Ovary (tissue), 9 donors: ENCODE results near the gene MARK2. TPM values are rescaled to one million over a fixed set of nuclear protein-coding genes. Genes with fewer than 3 reads are reported as not detected.
A peak's percentile ranks its signal among the peaks of the same experiment; 100 is the strongest.

Source experiments
- DNase-seq, 5 donors: peaks; one replicate each; pipeline ENCODE4 v3.0.0-alpha.2; 2019 to 2020
- H3K27ac ChIP-seq, 2 donors: fragments of 200-600 bp; one replicate each; pipeline versions ENCODE4 v1.5.1 to v1.8.0; 2019 to 2022
- H3K27me3 ChIP-seq: fragments of 200-600 bp; one replicate; pipeline ENCODE4 v1.8.0; 2022
- H3K36me3 ChIP-seq: fragments of 200-600 bp; sonication (generic); one replicate; pipeline ENCODE4 v1.5.1; 2019
- H3K4me1 ChIP-seq: one replicate; pipeline ENCODE4 v1.8.1; 2013; ENCODE audit warnings: mild to moderate bottlenecking, moderate library complexity; ENCODE audit not compliant: insufficient read depth
- H3K4me3 ChIP-seq: fragments of 200-600 bp; sonication (generic); one replicate; pipeline ENCODE4 v1.5.1; 2017
- H3K9me3 ChIP-seq, 2 donors: fragments of 200-600 bp in 1 of 2; sonication (generic) in 1 of 2; one replicate each; pipeline versions ENCODE4 v1.5.1 to v1.8.1; 2013 to 2019; ENCODE audit warnings: mild to moderate bottlenecking in 1 of 2, moderate library complexity in 1 of 2
- EP300 ChIP-seq: sonication (generic); formaldehyde crosslinking; IDR thresholded peaks from one replicate; pipeline ENCODE4 v1.6.1; 2017; ENCODE audit warnings: antibody characterized with exemption
- POLR2A ChIP-seq: fragments of 450-650 bp; IDR thresholded peaks from one replicate; pipeline ENCODE4 v1.6.1; 2017; ENCODE audit warnings: antibody characterized with exemption, mild to moderate bottlenecking, moderate library complexity
- WGBS, 3 donors: extraction: QIAGEN DNeasy Blood & Tissue Kit in 1 of 3; methylation state at CpG; one replicate each; pipeline versions ENCODE4 v1.1.5 to v1.1.7; 2013 to 2017; 5-methylcytosine and 5-hydroxymethylcytosine counted together
- intact Hi-C, 4 donors: fragments of 100-400 bp; cut with DNase I; formaldehyde crosslinking; loops; one replicate each; pipeline versions ENCODE4 v1.11.0 to v1.15.1; 2022 to 2023
- polyA plus RNA-seq, 2 donors: library from polyadenylated mRNA; stranded (reverse); fragments of 200-250 nt in 1 of 2; fragments of 350-450 nt in 1 of 2; fragmentation: Illumina TruSeq in 1 of 2; extraction: RNeasy Lipid Tissue Mini Kit (QIAGEN cat#74804) in 1 of 2; gene quantifications; one replicate each; pipeline ENCODE4 v1.2.3, GENCODE V29; 2013 to 2014
- total RNA-seq, 7 donors: library from RNA; depleted of rRNA in 2 of 7; stranded (reverse); fragments of >200 nt in 2 of 7; fragmentation: NEBNext Ultra II Directional in 3 of 7; extraction: Animal tissue kit (Norgen Biotek cat#: 25700) in 3 of 7; gene quantifications; one replicate each; pipeline versions ENCODE4 v1.1.0 to v1.2.4, GENCODE V29; 2016 to 2023
- TF ChIP-seq, protein P1 (sequence below), 3 donors: fragments of 450-650 bp in 2 of 3; fragments of 200-600 bp in 1 of 3; IDR thresholded peaks; one replicate each; pipeline versions ENCODE4 v1.5.1 to v1.8.0; 2016 to 2022; ENCODE audit warnings: antibody characterized with exemption in 3 of 3, mild to moderate bottlenecking in 1 of 3
- donor health status: DM: no; HTN: no; CAD: no; lungs with moderate emphysema.
- donor health status: DM: no; HTN: no; CAD: no.
- donor health status: Bipolar disorder and iron deficiency.
- donor health status: DM: yes; HTN: yes; CAD: no.
- donor health status: DM: no; HTN: no; CAD: no.
- donor health status: DM: yes; HTN: yes; CAD: no.

The MARK2 gene
- total and polyA plus RNA-seq, 9 donors, result 12.3 to 27.8 (median 25.8) TPM

DNA sequence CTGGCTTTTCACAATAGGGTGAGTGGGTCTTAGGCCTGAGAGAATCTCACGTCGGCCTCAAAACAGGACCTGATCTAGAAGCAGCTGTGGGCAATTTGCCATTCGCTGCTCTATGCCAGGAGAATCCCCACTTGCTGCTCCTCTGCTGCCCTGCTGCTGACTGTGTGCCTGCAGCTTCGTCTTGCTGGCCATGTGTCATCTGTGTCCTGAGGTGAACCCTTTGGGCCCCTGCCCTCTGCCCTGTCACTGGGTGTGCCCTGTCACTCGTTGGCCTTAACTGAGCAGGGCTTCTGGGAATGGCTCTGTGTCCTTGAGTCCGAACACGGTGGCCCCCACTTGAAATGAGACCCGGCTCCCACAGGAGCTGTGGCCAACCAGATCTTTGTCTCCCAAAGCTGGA, 106.1 kb downstream of the MARK2 start:
- intact Hi-C loops, result loop anchor here (2.0 to 10.0 kb wide), 5 partner anchors 108 to 450 kb away; partner anchors contain the start of genes ZFTA (in 2 of the 4) and PLAAT5 (in 1 of the 4)
- TF ChIP-seq POLR2A (no peak), EP300 (no peak)
- TF ChIP-seq, protein P1, sequence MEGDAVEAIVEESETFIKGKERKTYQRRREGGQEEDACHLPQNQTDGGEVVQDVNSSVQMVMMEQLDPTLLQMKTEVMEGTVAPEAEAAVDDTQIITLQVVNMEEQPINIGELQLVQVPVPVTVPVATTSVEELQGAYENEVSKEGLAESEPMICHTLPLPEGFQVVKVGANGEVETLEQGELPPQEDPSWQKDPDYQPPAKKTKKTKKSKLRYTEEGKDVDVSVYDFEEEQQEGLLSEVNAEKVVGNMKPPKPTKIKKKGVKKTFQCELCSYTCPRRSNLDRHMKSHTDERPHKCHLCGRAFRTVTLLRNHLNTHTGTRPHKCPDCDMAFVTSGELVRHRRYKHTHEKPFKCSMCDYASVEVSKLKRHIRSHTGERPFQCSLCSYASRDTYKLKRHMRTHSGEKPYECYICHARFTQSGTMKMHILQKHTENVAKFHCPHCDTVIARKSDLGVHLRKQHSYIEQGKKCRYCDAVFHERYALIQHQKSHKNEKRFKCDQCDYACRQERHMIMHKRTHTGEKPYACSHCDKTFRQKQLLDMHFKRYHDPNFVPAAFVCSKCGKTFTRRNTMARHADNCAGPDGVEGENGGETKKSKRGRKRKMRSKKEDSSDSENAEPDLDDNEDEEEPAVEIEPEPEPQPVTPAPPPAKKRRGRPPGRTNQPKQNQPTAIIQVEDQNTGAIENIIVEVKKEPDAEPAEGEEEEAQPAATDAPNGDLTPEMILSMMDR (IDR thresholded peaks at IDR 0.05), result no peak
- WGBS, 3 donors, result 43 to 56% (median 48%) methylated on average over 8 of the region's 8 CpGs
- H3K27me3 ChIP-seq, result no peaks in the 10 kb centered on the region
- no peak overlapping the region for H3K27ac ChIP-seq
- no peaks in the 10 kb centered on the region for H3K9me3 ChIP-seq
- H3K4me1 ChIP-seq, result peaks cover 4% of the 10 kb centered on the region
- no peak overlapping the region for H3K4me3 ChIP-seq
- peak in 3 of 5 donors; percentile 36 to 51 (median 45) for DNase-seq
- no peaks in the 10 kb centered on the region for H3K36me3 ChIP-seq

DNA sequence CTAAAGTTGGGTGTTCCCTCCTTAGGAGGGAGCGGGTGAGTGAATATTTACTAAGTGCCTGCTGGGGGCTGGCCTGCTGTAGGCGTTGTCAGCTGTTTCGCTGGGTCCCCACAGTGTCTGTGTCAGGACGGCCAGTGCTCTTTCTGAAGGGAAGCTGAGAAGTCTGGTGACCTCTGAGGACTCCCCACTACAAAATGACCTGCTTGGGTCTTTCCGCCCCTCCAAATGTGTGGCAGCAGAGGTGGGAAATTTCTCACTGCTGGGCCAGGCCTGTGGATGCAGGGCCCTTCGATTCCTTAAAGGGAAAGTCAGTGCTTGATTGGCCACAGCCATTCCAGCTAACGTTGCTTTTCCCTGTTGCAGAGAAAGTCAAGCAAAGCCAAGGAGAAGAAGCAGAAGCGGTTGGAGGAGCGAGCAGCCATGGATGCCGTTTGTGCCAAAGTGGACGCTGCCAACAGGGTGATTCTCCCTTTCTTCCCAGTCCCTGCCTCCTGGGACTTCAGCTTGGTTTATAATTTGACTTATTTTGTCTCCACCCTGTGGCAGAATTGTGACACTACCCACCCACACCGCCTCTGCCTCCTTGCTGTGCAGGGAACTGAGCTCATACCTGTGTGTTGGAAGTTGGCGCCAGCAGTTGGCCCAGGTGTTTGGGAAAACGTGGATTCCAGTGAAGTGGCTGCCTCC, 106.7 kb downstream of the MARK2 start:
- Histone ChIP-seq H3K36me3 (no peaks in the 10 kb centered on the region), H3K9me3 (no peaks in the 10 kb centered on the region), H3K27me3 (no peaks in the 10 kb centered on the region), H3K4me3 (no peak overlapping the region), H3K27ac (no peak overlapping the region), H3K4me1 (peaks cover 4% of the 10 kb centered on the region)
- no peak for TF ChIP-seq EP300
- no peak for TF ChIP-seq POLR2A
- TF ChIP-seq, protein P1 (IDR thresholded peaks at IDR 0.05), result peak; percentile 55 to 87 (median 81)
- WGBS, 3 donors, result 29 to 34% (median 33%) methylated on average over 14 of the region's 14 CpGs
- intact Hi-C loops, result loop anchor here (1.0 to 10.0 kb wide), 6 partner anchors 109 to 451 kb away; partner anchors contain the start of genes ZFTA (in 2 of the 4) and PLAAT5 (in 1 of the 4)
- DNase-seq, result peak; percentile 75 to 79 (median 77)

DNA sequence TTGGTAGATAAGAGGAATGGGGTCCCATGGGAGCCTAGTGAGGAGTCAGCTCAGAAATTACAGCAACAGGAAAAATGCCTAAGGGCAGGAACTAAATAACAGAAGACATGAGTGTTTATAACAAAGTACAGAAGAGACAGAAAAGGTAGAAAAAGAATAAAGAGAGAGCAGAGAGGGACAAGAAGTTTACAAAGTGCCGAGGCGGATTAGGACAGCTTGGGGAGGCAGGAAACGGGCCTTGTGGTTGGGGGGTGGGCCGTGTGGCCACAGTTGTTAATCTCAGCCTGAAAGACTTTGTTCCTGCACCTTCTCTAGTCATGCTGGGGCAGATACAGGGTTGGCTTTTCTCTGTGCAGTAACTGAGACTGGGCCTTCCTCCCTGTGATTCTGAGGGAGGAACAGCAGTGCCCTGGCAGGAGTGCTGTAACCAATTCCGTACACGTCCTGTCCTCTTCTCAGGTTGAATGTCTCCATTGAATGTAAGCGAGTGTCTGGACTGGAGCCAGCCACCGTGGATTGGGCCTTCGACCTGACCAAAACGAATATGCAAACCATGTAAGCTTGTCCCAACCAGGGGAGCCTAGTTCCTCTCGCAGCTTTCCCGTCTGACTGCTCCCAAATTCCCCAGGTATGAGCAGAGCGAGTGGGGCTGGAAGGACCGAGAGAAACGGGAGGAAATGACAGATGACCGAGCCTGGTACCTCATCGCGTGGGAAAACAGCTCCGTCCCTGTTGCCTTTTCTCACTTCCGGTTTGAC, 113.0 kb downstream of the MARK2 start:
- H3K9me3 ChIP-seq, result no peaks in the 10 kb centered on the region
- no peaks in the 10 kb centered on the region for H3K4me1 ChIP-seq
- no peak overlapping the region for H3K27ac ChIP-seq
- no peak for DNase-seq
- TF ChIP-seq POLR2A, result no peak
- TF ChIP-seq, protein P1 (IDR thresholded peaks at IDR 0.05), result no peak
- TF ChIP-seq EP300, result no peak
- H3K27me3 ChIP-seq, result no peaks in the 10 kb centered on the region
- H3K4me3 ChIP-seq, result no peak overlapping the region
- no peaks in the 10 kb centered on the region for H3K36me3 ChIP-seq
- intact Hi-C loops, result no loop called here
- 82 to 84% (median 84%) methylated on average over 20 of the region's 20 CpGs for WGBS, 3 donors

DNA sequence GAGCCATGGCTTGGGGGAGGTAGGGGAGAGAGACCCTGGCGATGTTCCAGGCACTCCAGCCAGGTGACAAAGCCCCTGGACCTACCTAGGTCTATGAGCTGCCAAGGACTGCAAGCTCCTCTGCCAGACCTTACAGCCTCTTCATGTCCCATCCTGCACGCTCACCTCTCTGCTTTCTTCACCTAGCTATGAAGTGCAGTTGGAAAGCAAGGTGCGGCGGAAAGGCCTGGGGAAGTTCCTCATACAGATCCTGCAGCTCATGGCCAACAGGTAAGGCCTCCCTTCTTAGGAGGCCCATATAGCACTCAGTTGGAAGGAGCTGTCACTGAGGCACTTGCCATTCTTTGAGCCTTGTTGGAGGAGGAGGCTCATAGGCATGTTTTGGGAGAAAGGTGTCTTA, 113.7 kb downstream of the MARK2 start:
- Histone ChIP-seq H3K4me3 (no peak overlapping the region), H3K27ac (no peak overlapping the region), H3K27me3 (no peaks in the 10 kb centered on the region), H3K4me1 (no peaks in the 10 kb centered on the region), H3K36me3 (no peaks in the 10 kb centered on the region), H3K9me3 (no peaks in the 10 kb centered on the region)
- intact Hi-C loops, result no loop called here
- TF ChIP-seq POLR2A (no peak), EP300 (no peak)
- TF ChIP-seq, protein P1 (IDR thresholded peaks at IDR 0.05), result no peak
- no peak for DNase-seq
- 95 to 100% (median 99%) methylated on average over 4 of the region's 4 CpGs for WGBS, 3 donors
